ENCODE data around the gene DMRT1. TPM values are rescaled to one million over a fixed set of nuclear protein-coding genes. Genes with fewer than 3 reads are reported as not detected.

DMRT1 gene
- total RNA-seq, 1 donor = not detected

- DNase-seq (ENCODE audit: low read depth) = no peak
- TF ChIP-seq CTCF (IDR thresholded peaks at IDR 0.05; ENCODE audit: insufficient read depth, low read length) = no peak
- H3K4me3 ChIP-seq (ENCODE audit: low read depth, low read length) = no peak overlapping the region
Measured at GRCh38 chr9:967903-968641, 126.6 kb downstream of the DMRT1 start.

DNA sequence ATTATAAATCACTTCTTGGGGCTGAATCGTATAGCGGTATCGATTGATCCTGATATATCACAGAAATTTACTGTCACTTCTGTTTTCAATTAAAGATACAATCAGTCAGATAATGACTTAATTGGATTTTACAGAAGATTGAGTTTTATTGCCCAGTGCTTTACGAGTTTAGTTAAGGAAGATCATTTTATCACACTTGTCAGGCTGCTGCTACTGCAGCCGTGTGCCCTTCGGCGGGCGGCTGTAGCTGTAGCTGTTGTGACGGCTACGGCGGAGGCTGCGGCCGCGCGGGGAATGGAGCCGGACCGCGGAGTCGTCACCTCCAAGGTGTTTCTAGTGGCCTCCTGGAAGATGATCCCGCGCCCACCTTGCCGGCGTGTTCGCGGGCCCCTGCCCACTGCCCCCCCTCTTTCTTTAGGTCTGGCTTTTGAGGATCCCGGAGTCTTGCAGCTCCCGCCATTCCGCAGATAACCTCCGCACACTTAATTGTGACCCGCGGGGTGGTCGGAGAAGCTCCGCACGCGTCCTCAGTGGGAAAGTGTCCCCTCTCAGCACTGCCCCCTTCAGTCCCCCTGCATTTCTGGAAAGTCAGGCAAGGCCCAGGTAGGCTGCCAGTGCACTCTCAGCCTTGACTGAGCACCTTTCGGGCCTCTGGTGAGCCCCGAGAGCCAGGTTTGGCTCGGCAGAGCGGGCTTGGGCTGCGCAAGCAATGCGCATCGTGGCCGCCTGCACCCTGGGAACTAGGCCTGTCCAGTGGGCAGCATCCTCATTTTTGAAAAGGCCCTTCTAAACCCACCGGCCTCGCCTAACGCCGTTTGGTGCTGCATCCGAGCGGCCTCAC, 128.0 kb downstream of the DMRT1 start:
- TF ChIP-seq CTCF (IDR thresholded peaks at IDR 0.05; ENCODE audit: insufficient read depth, low read length) = no peak
- no peak overlapping the region for H3K4me3 ChIP-seq (ENCODE audit: low read depth, low read length)
- no peak for DNase-seq (ENCODE audit: low read depth)

DNA sequence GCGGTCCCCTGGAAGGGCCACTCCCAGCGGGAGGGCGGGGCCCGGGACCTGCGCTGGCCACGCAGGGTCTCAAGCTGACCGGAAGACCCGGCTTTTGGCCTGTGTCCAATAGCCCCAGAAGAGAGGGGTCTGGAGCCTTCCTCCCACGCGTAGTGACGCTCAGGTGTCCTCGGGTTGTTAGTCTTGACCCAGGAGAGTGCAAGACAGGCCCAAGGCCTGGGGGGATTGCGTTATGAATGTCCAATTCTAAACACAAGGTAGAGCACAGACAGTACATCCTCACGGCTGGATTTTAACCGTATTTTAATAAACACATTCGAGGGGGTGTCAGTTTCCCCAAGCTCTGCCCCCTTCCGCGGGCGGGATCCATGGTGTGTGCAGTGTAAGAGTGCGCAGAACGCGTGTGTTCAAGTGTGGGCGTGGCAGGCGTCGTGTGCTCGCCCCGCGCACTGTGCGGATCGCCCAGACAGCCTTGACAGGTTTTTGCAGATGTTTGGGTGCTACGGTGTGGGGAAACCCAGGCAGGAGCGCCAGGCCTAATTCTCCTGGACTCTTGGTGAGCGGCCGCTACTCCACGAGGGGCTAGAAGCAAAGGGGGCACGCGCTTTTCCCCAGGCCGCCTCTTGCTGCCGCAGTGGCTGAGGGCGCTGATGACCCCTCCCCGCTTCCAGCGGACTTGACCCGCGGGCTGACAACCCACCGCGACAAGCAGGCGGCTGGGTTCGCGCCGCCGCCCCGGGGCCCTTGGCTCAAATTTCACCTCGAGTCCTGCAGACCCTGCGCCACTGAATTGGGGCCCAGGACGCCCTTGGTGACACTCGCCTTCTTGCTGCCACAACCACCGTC, 128.9 kb downstream of the DMRT1 start:
- DNase-seq (ENCODE audit: low read depth) = no peak
- no peak for TF ChIP-seq CTCF (IDR thresholded peaks at IDR 0.05; ENCODE audit: insufficient read depth, low read length)
- H3K4me3 ChIP-seq (ENCODE audit: low read depth, low read length) = no peak overlapping the region

- DNase-seq (ENCODE audit: low read depth) = no peak
- TF ChIP-seq CTCF (IDR thresholded peaks at IDR 0.05; ENCODE audit: insufficient read depth, low read length) = no peak
- peak overlapping the region; percentile 31 for H3K4me3 ChIP-seq (ENCODE audit: low read depth, low read length)
Measured at GRCh38 chr9:971901-972500, 130.5 kb downstream of the DMRT1 start.

GRCh38 chr9:972501-973294, 131.2 kb downstream of the DMRT1 start:
- H3K4me3 ChIP-seq (ENCODE audit: low read depth, low read length) = no peak overlapping the region
- no peak for DNase-seq (ENCODE audit: low read depth)
- no peak for TF ChIP-seq CTCF (IDR thresholded peaks at IDR 0.05; ENCODE audit: insufficient read depth, low read length)
